ENCODE results near the gene CCR7. TPM values are rescaled to one million over a fixed set of nuclear protein-coding genes. Genes with fewer than 3 reads are reported as not detected.

The CCR7 gene
- total RNA-seq, 1 experiment from 2014 or later, result not detected

- H3K27me3 Mint-ChIP-seq (ENCODE audit: insufficient read depth, unreplicated experiment), result no peaks in the 10 kb centered on the region
- Histone ChIP-seq H3K36me3 (ENCODE audit: control insufficient read depth, insufficient read depth, low read length) (no peaks in the 10 kb centered on the region), H3K4me1 (no peaks in the 10 kb centered on the region), H3K27me3 (replicated peaks; ENCODE audit: control insufficient read depth, insufficient read depth, low read length) (no peaks in the 10 kb centered on the region), H3K9me3 (no peaks in the 10 kb centered on the region), H3K4me3 (ENCODE audit: low read depth, low read length) (no peak overlapping the region)
- no TSS peak for BruUV-seq (replicated peaks)
- intact Hi-C loops (cut with micrococcal nuclease; ENCODE audit: unreplicated experiment), result no loop called here
- POLR2A ChIA-PET, result no interaction called here
- no peak for DNase-seq
- CTCF ChIA-PET, result no interaction called here
- peaks cover 11% of the 10 kb centered on the region for H3K4me1 Mint-ChIP-seq (ENCODE audit: low read depth, unreplicated experiment)
- no peak for TF ChIP-seq CTCF (IDR thresholded peaks at IDR 0.05; ENCODE audit: insufficient read depth in 1 of 2, low read depth in 1 of 2, low read length in 1 of 2, severe bottlenecking in 1 of 2, unreplicated experiment in 1 of 2)
- H3K4me3 Mint-ChIP-seq (ENCODE audit: unreplicated experiment), result no peak overlapping the region
- H3K9me3 Mint-ChIP-seq (ENCODE audit: unreplicated experiment), result no peaks in the 10 kb centered on the region
- H3K27ac Mint-ChIP-seq (ENCODE audit: unreplicated experiment), result no peak overlapping the region
- peaks cover 6% of the 10 kb centered on the region for H3K36me3 Mint-ChIP-seq (ENCODE audit: insufficient read depth, unreplicated experiment)
These were observed 31.9 kb upstream of the CCR7 start for GRCh38 chr17:40597156-40597555.

GRCh38 chr17:40596261-40596919 lies 31.1 kb upstream of the CCR7 start:
- H3K27ac Mint-ChIP-seq (ENCODE audit: unreplicated experiment), result peak overlapping the region; percentile 37
- H3K9me3 Mint-ChIP-seq (ENCODE audit: unreplicated experiment), result no peaks in the 10 kb centered on the region
- peak; percentile 69 to 82 for DNase-seq
- intact Hi-C loops (cut with micrococcal nuclease; ENCODE audit: unreplicated experiment), result no loop called here
- TSS peak; percentile 72 for BruUV-seq (replicated peaks)
- Histone ChIP-seq H3K36me3 (ENCODE audit: control insufficient read depth, insufficient read depth, low read length) (no peaks in the 10 kb centered on the region), H3K4me1 (no peaks in the 10 kb centered on the region), H3K27me3 (replicated peaks; ENCODE audit: control insufficient read depth, insufficient read depth, low read length) (no peaks in the 10 kb centered on the region), H3K9me3 (no peaks in the 10 kb centered on the region), H3K4me3 (ENCODE audit: low read depth, low read length) (0 out of 2 replicates have a peak overlapping the region, but pooled peaks have one; percentile 5)
- POLR2A ChIA-PET, result no interaction called here
- H3K4me3 Mint-ChIP-seq (ENCODE audit: unreplicated experiment), result peak overlapping the region; percentile 58
- TF ChIP-seq CTCF (IDR thresholded peaks at IDR 0.05; ENCODE audit: insufficient read depth in 1 of 2, low read depth in 1 of 2, low read length in 1 of 2, severe bottlenecking in 1 of 2, unreplicated experiment in 1 of 2), result no peak
- H3K36me3 Mint-ChIP-seq (ENCODE audit: insufficient read depth, unreplicated experiment), result peaks cover 6% of the 10 kb centered on the region
- peaks cover 11% of the 10 kb centered on the region for H3K4me1 Mint-ChIP-seq (ENCODE audit: low read depth, unreplicated experiment)
- no peaks in the 10 kb centered on the region for H3K27me3 Mint-ChIP-seq (ENCODE audit: insufficient read depth, unreplicated experiment)
- CTCF ChIA-PET, result no interaction called here

- TF ChIP-seq CTCF (IDR thresholded peaks at IDR 0.05; ENCODE audit: insufficient read depth in 1 of 2, low read depth in 1 of 2, low read length in 1 of 2, severe bottlenecking in 1 of 2, unreplicated experiment in 1 of 2), result no peak
- Mint-ChIP-seq H3K36me3 (ENCODE audit: insufficient read depth, unreplicated experiment) (no peaks in the 10 kb centered on the region), H3K4me3 (ENCODE audit: unreplicated experiment) (no peak overlapping the region), H3K27ac (ENCODE audit: unreplicated experiment) (no peak overlapping the region), H3K27me3 (ENCODE audit: insufficient read depth, unreplicated experiment) (peaks cover 3% of the 10 kb centered on the region), H3K9me3 (ENCODE audit: unreplicated experiment) (peaks cover 20% of the 10 kb centered on the region), H3K4me1 (ENCODE audit: low read depth, unreplicated experiment) (no peaks in the 10 kb centered on the region)
- intact Hi-C loops (cut with micrococcal nuclease; ENCODE audit: unreplicated experiment), result no loop called here
- no peaks in the 10 kb centered on the region for H3K36me3 ChIP-seq (ENCODE audit: control insufficient read depth, insufficient read depth, low read length)
- ChIA-PET CTCF (no interaction called here), POLR2A (no interaction called here)
- no peaks in the 10 kb centered on the region for H3K9me3 ChIP-seq
- DNase-seq, result no peak
- no peaks in the 10 kb centered on the region for H3K27me3 ChIP-seq (replicated peaks; ENCODE audit: control insufficient read depth, insufficient read depth, low read length)
- no TSS peak for BruUV-seq (replicated peaks)
- no peaks in the 10 kb centered on the region for H3K4me1 ChIP-seq
- H3K4me3 ChIP-seq (ENCODE audit: low read depth, low read length), result no peak overlapping the region
These were observed 25.5 kb upstream of the CCR7 start for GRCh38 chr17:40590742-40591141.
